Smooth muscle cell (in vitro differentiated cells): ENCODE results near the gene SOX13. TPM values are rescaled to one million over a fixed set of nuclear protein-coding genes. Genes with fewer than 3 reads are reported as not detected.

Source experiments
- DNase-seq: peaks from one replicate; lab custom pipeline; 2025; ENCODE audit not compliant: unreplicated experiment; lab: John Stamatoyannopoulos, UW
- H2AFZ ChIP-seq: fragments of 200-600 bp; sonication (generic); 2 replicates; pipeline ENCODE4 v1.6.0; 2016; ENCODE audit warnings: antibody characterized with exemption, low read depth, mild to moderate bottlenecking
- H3F3A ChIP-seq: fragments of 200-600 bp; sonication (generic); 2 replicates; pipeline ENCODE4 v1.6.0; 2017; ENCODE audit warnings: antibody characterized with exemption, low read depth
- H3K27ac ChIP-seq: fragments of 200-600 bp; sonication (generic); 2 replicates; pipeline ENCODE4 v1.5.1; 2016; ENCODE audit warnings: low read depth, mild to moderate bottlenecking
- H3K27me3 ChIP-seq: fragments of 200-600 bp; sonication (generic); 2 replicates; pipeline ENCODE4 v1.6.1; 2016; ENCODE audit warnings: low read depth, mild to moderate bottlenecking
- H3K36me3 ChIP-seq: fragments of 200-600 bp; sonication (generic); 2 replicates; pipeline ENCODE4 v1.5.1; 2016; ENCODE audit warnings: low read depth
- H3K4me1 ChIP-seq: fragments of 200-600 bp; sonication (generic); 2 replicates; pipeline ENCODE4 v1.5.1; 2016; ENCODE audit warnings: low read depth
- H3K4me2 ChIP-seq: fragments of 200-600 bp; sonication (generic); 2 replicates; pipeline ENCODE4 v1.6.0; 2016; ENCODE audit warnings: mild to moderate bottlenecking
- H3K4me3 ChIP-seq: fragments of 200-600 bp; sonication (generic); 2 replicates; pipeline ENCODE4 v1.5.1; 2016; ENCODE audit warnings: mild to moderate bottlenecking
- H3K79me2 ChIP-seq: fragments of 200-600 bp; sonication (generic); 2 replicates; pipeline ENCODE4 v1.6.0; 2016; ENCODE audit warnings: low read depth, mild to moderate bottlenecking
- H3K9ac ChIP-seq: fragments of 200-600 bp; sonication (generic); 2 replicates; pipeline ENCODE4 v1.6.0; 2016; ENCODE audit warnings: low read depth
- H3K9me3 ChIP-seq: fragments of 200-600 bp; sonication (generic); replicated peaks from 2 replicates; pipeline ENCODE4 v1.5.1; 2016; ENCODE audit warnings: low read depth
- H4K20me1 ChIP-seq: fragments of 200-600 bp; sonication (generic); 2 replicates; pipeline ENCODE4 v1.6.0; 2016; ENCODE audit warnings: low read depth
- CTCF ChIP-seq: fragments of 200-600 bp; sonication (generic); IDR thresholded peaks from 2 replicates; pipeline ENCODE4 v1.5.1; 2017; ENCODE audit warnings: borderline replicate concordance, mild to moderate bottlenecking, antibody characterized with exemption; ENCODE audit not compliant: insufficient read depth, poor library complexity, severe bottlenecking
- WGBS: methylation state at CpG from one replicate; pipeline ENCODE4 v1.1.7; 2016; ENCODE audit warnings: low lambda C conversion rate; 5-methylcytosine and 5-hydroxymethylcytosine counted together
- polyA plus RNA-seq: library from polyadenylated mRNA; unstranded; fragments of >200 nt; fragmentation: Nextera tagmentation; extraction: Ambion mirVana; gene quantifications from 2 replicates; pipeline ENCODE4 v1.2.1, GENCODE V29; 2016
- total RNA-seq: library from RNA; depleted of rRNA; stranded (reverse); fragments of >200 nt; gene quantifications from 2 replicates; pipeline ENCODE4 v1.2.3, GENCODE V29; 2014

SOX13 gene
- total and polyA plus RNA-seq, 2 experiments from 2014 or later, result 0.41 to 2.3 TPM

GRCh38 chr1:204107892-204108291, 35.0 kb downstream of the SOX13 start:
- no peaks in the 10 kb centered on the region for H3F3A ChIP-seq
- H3K9me3 ChIP-seq, result no peaks in the 10 kb centered on the region
- no peak overlapping the region for H3K27ac ChIP-seq
- no peak overlapping the region for H2AFZ ChIP-seq
- no peak for DNase-seq
- H3K27me3 ChIP-seq, result no peaks in the 10 kb centered on the region
- H3K79me2 ChIP-seq, result peaks cover 4% of the 10 kb centered on the region
- H3K4me2 ChIP-seq, result no peak overlapping the region
- H3K4me3 ChIP-seq, result no peak overlapping the region
- H3K9ac ChIP-seq, result no peak overlapping the region
- WGBS, result 88% methylated on average over 2 of the region's 2 CpGs
- H3K36me3 ChIP-seq, result no peaks in the 10 kb centered on the region
- no peak for TF ChIP-seq CTCF
- H3K4me1 ChIP-seq, result peaks cover 27% of the 10 kb centered on the region
- H4K20me1 ChIP-seq, result no peaks in the 10 kb centered on the region

- Histone ChIP-seq H3K4me3 (no peak overlapping the region), H3K27ac (no peak overlapping the region), H2AFZ (no peak overlapping the region), H3K4me1 (peaks cover 20% of the 10 kb centered on the region), H3F3A (no peaks in the 10 kb centered on the region), H4K20me1 (no peaks in the 10 kb centered on the region), H3K9ac (no peak overlapping the region), H3K79me2 (peaks cover 4% of the 10 kb centered on the region), H3K27me3 (no peaks in the 10 kb centered on the region), H3K36me3 (no peaks in the 10 kb centered on the region), H3K4me2 (no peak overlapping the region), H3K9me3 (no peaks in the 10 kb centered on the region)
- TF ChIP-seq CTCF, result no peak
- DNase-seq, result no peak
- WGBS, result 62% methylated on average over 20 of the region's 21 CpGs
Measured at GRCh38 chr1:204108312-204109141, 35.6 kb downstream of the SOX13 start.

- H3F3A ChIP-seq, result no peaks in the 10 kb centered on the region
- no peaks in the 10 kb centered on the region for H3K27me3 ChIP-seq
- no peaks in the 10 kb centered on the region for H3K36me3 ChIP-seq
- TF ChIP-seq CTCF, result no peak
- H3K4me3 ChIP-seq, result no peak overlapping the region
- no peaks in the 10 kb centered on the region for H4K20me1 ChIP-seq
- no peak overlapping the region for H3K4me2 ChIP-seq
- peaks cover 4% of the 10 kb centered on the region for H3K79me2 ChIP-seq
- H2AFZ ChIP-seq, result no peak overlapping the region
- H3K9ac ChIP-seq, result no peak overlapping the region
- no peaks in the 10 kb centered on the region for H3K9me3 ChIP-seq
- no peak for DNase-seq
- WGBS, result 83% methylated on average over 5 of the region's 5 CpGs
- H3K27ac ChIP-seq, result no peak overlapping the region
- peaks cover 17% of the 10 kb centered on the region for H3K4me1 ChIP-seq
Measured at GRCh38 chr1:204110894-204111633, 38.1 kb downstream of the SOX13 start.
